HG03175 (cell line): ENCODE data around the gene ADAMTS20.

ENCODE experiments used
- ATAC-seq: cut with Tn5 transposase; IDR thresholded peaks from one replicate; pipeline ENCODE4 v1.9.1; 2021; ENCODE audit warnings: mild to moderate bottlenecking, moderate library complexity; ENCODE audit not compliant: unreplicated experiment

Gene ADAMTS20

DNA sequence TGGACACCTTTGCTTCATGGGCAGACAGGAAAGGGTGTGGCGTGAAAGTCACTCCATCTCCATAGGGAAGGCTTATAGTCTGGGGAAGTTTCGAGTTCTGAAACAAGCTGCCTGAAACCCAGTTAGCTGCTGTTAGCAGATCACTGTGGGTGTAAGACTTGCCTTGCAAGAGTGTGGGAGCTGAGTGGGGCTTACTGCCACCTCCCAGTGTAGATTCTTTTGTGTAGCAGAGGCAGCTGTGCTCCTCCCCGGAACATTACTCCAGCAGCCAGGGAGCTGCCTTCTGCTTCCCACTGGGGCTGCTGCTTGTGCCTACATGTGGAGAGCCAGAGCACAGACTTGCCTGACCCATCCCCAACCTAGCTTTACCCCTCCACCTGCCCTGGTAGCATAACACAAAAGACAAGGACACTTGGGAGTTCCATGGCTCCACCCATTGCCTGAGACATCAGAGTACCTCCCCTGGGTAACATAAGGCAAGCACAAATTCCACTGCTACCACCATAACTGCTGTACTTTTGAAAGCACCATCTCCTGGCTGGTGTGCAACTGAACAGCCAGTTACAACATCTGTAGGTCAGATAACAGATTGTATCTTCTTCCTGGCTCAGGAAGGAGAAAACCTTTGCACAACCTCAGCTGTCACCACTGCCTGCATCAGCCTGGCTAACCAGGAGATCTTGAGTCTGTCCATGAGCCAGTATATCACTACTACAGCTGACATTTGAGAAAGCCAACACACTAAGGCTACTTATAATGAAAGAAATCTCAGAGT is 69.5 kb downstream of the ADAMTS20 start:
- ATAC-seq: no peak

DNA sequence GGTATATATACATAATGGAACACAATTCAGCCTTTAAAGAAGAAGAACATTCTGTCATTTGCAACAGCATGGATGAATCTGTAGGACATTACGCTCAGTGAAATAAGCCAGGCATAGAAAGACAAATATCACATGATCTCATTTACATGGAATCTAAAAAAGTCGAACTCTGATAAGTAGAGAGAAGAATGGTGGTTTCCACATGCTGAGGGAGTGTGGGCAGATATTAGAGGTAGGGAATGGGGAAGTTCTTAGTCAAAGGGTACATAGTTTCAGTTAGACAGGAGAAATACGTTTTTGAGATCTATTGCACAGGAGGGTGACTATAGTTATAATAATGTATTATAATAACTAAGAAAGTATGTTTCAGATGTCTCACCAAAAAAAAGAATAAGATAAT is 71.4 kb downstream of the ADAMTS20 start:
- no peak for ATAC-seq

DNA sequence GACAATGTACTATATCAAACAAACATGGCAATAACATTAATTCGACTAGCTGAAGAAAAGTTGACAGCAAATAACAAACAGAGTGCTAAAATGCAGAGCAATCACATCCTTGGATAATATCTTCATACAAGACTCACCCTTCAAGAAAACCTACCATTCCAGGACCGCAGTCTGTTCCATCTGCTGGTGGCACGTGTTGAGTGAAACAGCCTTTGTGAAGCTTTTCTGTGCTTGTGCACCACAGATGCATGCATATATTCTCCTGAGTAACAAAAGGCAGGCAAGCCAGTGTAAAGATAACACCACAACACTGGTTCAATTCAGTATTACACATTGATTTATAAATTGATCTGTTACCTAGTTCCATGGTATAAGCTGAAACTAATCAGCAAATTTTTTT is 89.3 kb downstream of the ADAMTS20 start:
- no peak for ATAC-seq

DNA sequence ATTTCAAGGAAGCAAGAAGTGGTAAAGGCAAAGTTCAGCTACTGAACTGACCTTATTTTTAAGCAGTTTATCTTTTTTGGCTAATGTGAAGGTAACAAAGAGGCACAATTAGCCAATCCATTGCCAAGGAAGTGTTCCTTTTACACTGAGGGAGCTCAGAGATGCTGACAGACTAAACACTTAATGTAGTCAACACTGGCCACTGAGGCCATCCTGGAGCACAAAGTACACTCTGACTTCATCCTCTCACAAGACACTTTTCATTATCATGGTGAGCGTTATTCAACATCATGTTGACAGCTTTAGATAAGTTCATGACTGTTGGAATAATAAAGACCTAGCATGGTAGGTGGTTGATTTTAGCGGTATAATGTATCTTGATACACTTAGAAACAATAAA is 89.9 kb downstream of the ADAMTS20 start:
- no peak for ATAC-seq

DNA sequence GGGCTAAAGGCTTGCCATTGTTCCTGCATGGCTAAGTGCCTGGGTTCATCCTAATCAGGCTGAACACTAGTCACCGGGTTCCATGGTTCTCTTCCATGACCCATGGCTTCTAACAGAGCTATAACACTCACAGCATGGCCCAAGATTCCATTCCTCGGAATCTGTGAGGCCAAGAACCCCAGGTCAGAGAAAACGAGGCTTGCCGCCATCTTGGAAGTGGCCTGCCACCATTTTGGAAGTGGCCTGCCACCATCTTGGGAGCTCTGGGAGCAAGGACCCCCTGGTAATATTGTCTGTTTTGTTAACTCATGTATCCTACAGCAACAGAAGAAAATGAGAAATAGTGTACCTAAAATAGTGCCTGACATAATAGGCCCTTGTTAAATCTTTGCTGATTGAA is 92.7 kb downstream of the ADAMTS20 start:
- ATAC-seq: no peak

DNA sequence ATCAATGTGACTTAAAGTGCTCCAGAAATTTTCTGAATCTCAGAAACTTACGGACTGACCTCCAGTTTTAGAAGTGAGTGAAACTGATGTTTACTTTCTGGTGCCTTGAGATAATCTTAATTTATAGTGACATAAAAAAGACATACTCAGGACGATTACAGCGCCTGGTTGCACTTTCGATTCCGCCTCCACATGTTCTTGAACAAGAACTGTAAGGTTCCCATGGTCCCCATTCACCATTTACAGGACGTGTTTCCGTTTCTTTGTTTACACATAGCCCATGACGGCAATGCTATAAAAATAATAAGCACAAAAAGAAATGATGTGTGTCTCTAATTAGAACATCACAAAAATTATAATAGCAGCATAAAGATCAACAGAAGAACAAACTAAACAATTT is 98.2 kb downstream of the ADAMTS20 start:
- ATAC-seq: no peak

DNA sequence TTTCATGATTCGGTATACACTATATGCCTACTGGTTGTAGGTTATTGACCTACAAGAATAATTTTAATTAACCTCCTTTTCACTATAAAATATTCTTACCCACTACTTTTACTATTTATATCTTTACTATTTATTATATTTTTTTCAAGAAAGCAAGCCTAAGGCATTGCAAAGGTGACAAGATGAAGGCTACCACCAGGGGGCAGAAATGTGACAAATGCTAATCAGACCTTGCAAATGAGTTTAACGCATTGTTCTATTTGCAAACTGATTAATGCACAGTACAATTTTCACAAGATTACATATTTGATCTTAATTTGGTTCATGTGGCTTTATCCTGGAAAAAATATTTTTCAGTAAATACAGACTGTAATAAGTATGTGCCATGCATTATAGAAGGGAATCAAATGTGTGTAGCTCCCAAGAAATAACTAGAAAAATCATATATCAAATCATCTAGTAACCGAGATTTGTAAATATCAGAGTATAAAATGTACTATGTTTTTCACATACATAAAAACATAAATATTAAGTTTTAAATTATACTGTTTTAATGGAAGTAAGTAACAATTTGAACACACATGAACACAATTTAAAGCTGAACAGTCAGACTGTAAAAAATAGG is 107.0 kb downstream of the ADAMTS20 start:
- ATAC-seq: peak; percentile 83

DNA sequence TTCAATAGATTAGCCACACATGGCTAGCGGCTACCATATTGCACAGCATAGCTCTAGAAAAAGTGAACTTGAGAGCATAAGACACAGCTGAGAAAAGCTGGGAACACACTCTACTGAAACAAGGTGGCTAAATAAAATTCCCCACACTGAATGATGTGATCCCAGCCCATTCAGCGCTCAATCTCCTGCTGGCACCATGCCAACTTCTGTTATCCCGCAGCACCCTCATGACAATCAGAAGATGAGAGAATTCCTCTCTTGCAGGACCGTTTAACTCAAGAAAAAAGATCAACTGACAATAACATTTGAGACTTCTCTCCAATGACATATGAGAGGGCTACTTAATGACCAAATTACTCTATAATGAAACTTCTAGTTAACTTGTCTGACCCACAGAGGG is 115.4 kb downstream of the ADAMTS20 start:
- no peak for ATAC-seq

DNA sequence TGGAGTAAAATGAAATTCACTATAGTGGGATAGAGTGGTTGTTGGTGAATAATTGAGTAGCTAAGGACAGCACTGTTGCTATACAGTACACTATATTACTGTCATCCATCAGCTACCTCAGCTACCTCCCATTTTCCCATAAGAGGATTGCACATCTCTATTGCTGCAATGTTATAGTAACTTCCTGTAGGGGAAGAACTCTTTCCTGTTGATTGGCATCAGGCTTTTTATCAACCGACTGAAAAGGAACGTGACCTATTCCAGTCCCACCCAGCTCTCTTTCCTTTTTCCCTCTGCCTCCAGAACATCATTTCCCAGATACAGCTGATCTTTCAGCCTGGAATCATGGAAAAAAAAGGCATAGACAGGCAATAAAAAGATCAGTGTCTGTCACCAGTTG is 117.4 kb downstream of the ADAMTS20 start:
- no peak for ATAC-seq

DNA sequence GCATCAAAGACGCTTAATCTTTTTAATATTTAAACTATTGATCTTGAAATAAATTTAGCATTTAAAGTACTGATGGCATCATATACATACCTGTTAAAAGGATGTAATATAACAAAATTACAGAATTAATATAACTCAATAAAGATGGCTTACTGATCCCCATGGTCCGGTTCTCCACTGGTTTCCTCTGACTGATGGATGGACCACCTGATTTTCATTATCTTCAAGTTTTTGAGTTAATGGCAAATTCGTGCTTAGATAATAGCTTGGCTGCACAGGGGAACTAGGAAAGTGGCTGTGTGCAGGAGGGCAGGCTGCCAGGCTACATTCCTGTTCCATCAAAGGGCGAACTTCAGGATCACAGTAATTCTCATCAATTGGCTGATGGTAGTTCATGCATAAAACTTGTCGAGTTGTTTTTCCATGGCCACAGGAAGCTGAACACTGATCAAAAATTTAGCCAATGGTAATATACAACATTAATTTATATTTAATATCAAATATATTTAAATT is 123.9 kb downstream of the ADAMTS20 start:
- no peak for ATAC-seq

DNA sequence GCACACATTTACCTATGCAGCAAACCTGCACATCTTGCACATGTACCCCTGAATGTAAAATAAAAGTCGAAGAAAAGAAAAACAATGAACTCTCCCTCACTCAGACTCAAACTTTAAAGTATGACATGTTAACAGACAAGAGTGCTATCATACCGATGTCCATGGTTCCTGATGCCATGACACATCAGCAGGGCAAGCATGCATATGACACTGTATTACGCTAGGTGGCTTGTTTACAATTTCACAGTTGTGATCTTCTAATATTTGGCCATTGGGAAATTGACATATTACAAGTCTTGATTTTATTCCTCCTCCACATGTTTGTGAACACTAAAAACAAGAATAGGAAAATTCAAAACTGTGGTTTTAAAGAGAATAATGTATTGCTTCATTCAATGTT is 126.6 kb downstream of the ADAMTS20 start:
- no peak for ATAC-seq

DNA sequence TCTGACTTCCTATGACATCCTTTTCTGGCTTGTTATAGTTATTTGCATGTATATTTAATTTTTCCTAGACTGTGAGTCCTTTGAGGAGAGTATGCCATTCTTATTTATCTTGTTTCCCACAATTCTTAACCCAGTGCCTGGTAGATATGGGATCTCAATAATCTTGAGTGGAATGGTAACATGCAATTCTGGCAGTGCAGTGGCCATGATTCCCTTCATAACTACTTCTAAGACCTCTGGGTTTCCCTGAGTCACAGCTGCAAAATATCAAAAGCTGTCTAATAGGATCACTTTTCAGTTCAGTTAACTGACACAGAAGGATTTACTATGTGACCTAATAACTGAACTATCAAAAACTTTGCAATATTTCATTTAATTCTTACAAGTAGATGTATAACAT is 135.0 kb downstream of the ADAMTS20 start:
- ATAC-seq: no peak

DNA sequence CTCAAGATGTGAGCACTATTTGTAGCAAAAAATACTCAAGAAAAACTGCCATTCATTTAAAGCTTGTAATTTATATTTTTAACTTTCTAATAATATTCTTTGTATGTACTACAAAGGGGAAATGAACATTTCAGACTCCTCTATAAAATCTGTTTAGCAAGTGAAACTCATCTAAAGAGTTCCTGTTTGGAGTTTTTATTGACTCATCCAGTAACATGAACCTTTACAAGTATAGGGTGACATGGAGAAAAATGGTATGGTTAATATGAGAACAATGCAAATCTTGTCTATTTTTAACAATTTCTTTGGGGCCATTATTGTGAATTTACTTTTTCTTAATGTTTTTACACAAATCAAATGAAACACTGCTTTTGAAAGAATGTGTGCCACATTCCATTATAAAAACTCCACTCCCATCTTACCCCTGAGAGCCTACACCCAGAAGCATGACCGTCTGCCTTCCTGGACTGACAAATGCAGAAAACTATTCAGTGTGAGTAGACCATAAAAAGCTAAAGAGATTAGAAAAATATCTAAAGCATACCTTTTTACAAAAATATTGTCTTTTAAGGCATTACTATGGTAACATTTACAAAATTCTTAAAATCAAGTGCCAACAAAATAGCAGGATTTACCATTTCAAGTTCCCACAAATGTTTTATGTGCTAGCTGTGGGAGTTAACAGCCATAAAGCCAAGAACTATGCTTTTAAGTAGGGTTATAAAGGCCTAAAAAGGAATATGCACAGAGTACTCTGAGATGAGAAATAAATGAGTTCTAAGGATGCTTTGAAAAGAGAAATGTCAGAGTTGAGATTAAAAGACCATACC is 144.0 kb downstream of the ADAMTS20 start:
- peak; percentile 72 for ATAC-seq

DNA sequence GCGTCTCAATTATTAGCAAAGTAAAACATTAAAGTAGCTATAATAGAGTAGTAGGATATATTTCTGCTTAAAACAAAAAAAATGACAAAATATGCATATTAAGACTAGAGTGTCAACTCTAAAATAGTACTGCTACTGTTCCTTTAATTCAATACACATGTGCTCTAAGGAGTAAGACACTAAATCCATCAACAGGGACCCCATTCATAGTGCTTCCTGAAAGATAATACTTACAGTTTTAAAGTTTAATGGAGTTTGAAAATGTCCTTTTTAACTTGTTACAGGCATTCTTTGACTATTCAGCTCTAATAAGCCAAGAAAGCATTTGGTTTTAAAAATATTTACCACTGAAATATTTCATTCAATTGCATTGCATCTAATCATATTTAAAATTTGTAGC is 145.2 kb downstream of the ADAMTS20 start:
- no peak for ATAC-seq

DNA sequence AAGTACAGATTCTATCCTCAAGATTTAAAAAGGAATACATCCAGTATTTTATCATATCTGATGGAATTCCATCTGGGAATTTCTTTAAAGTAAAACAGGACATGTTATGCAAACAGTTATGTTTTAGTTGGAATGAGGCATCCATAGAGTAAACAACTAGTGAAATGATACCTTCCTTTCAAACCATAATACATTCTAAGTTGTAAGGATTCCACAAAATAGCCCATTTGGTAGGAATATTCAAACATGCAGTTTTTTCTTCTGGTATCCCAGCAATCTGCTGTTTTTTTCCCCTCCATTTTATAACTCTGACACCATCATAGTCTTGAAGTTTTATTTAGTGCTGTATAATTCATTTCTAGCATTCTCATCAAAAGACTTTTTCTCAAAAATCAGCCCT is 149.6 kb downstream of the ADAMTS20 start:
- no peak for ATAC-seq

DNA sequence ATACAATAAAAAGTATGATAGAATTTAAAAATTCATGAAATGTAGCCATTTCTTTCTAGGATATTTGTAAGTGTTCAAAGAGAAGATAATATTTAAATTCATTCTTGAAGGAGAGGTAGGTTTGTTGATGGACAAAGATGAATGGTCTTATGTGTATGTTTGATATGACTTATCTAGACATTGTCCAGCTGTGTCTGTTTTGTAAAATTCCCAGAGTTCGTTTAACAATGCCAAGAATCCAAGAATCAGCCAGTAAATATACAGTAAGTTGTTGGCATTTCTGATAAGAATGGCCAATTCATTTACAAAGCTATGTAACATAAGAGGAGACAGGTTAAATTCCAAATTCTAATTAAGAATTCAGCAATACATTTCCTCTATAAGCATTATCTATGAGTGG is 150.9 kb downstream of the ADAMTS20 start:
- ATAC-seq: no peak

DNA sequence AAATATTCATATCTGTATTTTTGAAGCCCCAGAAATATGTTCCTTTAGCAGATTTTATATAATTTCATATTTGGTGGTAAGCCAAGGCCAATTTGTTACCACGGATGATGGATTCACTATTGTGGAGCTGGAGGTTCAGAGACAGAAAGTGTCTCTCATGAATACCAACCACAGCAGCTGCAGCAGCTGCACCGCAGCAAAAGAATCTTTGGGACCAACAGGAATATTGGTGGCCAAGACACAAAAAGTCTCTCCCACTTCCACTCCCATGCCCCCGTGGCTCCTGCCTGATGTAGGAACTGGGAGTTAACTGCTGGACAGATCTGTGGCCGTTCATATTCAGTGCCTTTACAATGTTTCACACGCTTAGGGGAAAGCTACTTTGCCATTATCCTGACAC is 155.3 kb downstream of the ADAMTS20 start:
- ATAC-seq: no peak

DNA sequence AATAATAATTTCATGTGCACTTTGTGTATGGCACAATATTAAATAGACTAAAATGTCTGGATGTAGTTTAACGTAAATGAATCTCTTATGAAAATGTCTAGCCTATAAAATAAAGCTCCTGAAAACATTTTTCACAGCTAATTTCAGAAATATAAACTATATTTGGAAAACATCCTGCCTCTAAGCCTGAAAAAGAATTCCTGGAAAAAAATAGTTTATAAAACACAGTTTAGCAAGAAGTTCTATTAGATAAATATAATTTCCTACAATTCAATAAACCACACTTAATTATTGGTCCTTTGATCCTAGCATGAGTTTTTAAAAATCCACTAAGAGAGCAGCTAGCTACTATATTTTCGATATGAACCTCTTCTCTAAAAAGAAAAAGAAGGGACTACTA is 159.9 kb downstream of the ADAMTS20 start:
- no peak for ATAC-seq

DNA sequence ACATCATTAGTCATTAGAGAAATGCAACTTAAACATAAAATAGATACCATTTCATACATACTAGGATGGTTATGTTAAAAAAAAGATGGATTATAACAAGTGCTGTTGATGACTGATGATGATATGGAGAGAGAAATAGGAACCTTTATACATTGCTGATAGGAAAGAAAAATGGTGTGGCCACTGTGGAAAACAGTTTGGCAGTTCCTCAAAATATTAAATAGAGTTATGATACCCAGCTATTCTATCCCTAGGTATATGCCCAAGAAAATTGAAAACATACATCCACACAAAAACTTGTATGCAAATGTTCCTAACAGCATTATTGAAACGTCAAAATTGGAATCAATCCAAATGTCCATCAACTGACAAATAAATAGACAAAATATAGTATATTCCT is 170.1 kb downstream of the ADAMTS20 start:
- ATAC-seq: no peak

DNA sequence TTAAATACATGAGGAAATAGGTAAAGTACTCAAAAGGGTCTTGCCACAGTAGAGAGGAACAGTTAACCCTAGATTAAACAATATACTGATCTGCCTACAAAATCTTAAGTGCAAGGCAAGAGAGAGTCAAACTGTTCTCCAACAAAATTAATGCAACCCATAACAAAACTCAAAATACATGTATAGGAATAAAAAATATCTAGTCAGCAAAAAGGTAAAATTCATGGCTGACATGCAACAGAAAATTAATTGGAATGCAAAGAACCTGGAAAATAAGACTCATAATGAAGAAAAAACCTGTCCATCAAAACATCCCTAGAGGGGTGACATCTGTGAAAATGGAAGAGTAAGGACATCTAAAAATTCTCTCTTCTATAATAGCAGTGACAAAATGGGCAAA is 173.6 kb downstream of the ADAMTS20 start:
- no peak for ATAC-seq

DNA sequence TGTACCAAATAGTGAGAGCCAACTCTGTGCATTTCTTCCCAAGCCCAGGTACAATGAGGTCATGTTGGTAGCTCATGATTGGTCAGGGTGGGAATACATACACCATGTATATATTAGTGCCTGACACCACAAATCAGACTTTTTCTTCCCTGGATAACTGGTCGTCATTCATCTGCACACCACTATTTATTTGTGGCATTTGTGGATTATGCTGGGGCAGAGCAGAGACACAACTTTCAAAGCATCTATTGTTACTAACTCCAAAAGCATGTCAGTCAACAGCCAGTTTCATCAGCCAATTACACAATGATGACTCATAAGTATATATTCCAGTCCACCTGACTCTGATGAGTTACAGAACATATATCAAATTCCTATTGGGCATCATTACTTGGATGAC is 181.7 kb downstream of the ADAMTS20 start:
- no peak for ATAC-seq
